OCI-LY7 (cell line): ENCODE measurements around the gene IL2RG. TPM values are rescaled to one million over a fixed set of nuclear protein-coding genes. Genes with fewer than 3 reads are reported as not detected.

ENCODE experiments used
- BruUV-seq: library from RNA; stranded (reverse); fragments of 400-500 nt; replicated peaks from 2 replicates; lab custom pipeline; 2021; lab: Mats Ljungman, UMichigan
- CTCF ChIA-PET: fragments of 300-600 bp; sonication (Branson Sonifier 250); formaldehyde crosslinking; loops from one replicate; lab custom pipeline; 2022; ENCODE audit warnings: antibody characterized with exemption; ENCODE audit not compliant: unreplicated experiment; lab: Charles Lee
- POLR2A ChIA-PET: fragments of 300-600 bp; sonication (Branson Sonifier 250); formaldehyde crosslinking; loops from one replicate; lab custom pipeline; 2022; ENCODE audit warnings: antibody characterized with exemption; lab: Charles Lee
- DNase-seq: peaks from one replicate; pipeline ENCODE4 v3.0.0-alpha.2; 2015; ENCODE audit warnings: low spot score
- H2AFZ ChIP-seq: fragments of 200-600 bp; sonication (generic), shearing (Covaris generic); 2 replicates; pipeline ENCODE4 v1.6.1; 2014; ENCODE audit warnings: mild to moderate bottlenecking, antibody characterized with exemption, low read length, moderate library complexity
- H3K27ac ChIP-seq: fragments of 200-600 bp; sonication (generic); 2 replicates; pipeline ENCODE4 v1.5.1; 2014; ENCODE audit warnings: mixed run types, low read depth, mild to moderate bottlenecking, moderate library complexity, low read length, inconsistent platforms; ENCODE audit not compliant: poor library complexity, severe bottlenecking
- H3K36me3 ChIP-seq: fragments of 200-600 bp; sonication (generic); 2 replicates; pipeline ENCODE4 v1.6.1; 2014; ENCODE audit warnings: mild to moderate bottlenecking, antibody characterized with exemption, low read length, moderate library complexity, mixed read lengths; ENCODE audit not compliant: insufficient read depth
- H3K4me1 ChIP-seq: fragments of 200-600 bp; sonication (generic); 2 replicates; pipeline ENCODE4 v1.5.1; 2014; ENCODE audit warnings: mild to moderate bottlenecking, low read length; ENCODE audit not compliant: insufficient read depth, poor library complexity, severe bottlenecking
- H3K4me2 ChIP-seq: fragments of 200-600 bp; sonication (generic); 2 replicates; pipeline ENCODE4 v1.6.1; 2014; ENCODE audit warnings: mild to moderate bottlenecking, low read length
- H3K4me3 ChIP-seq: fragments of 200-600 bp; sonication (generic); 2 replicates; pipeline ENCODE4 v1.5.1; 2014; ENCODE audit warnings: mild to moderate bottlenecking, low read depth, low read length; ENCODE audit not compliant: poor library complexity, severe bottlenecking
- H3K79me2 ChIP-seq: fragments of 200-600 bp; sonication (generic); 2 replicates; pipeline ENCODE4 v1.6.1; 2016; ENCODE audit warnings: low read depth, mild to moderate bottlenecking, low read length, moderate library complexity, mixed read lengths; ENCODE audit not compliant: insufficient read depth
- H3K9me2 ChIP-seq: fragments of 200-600 bp; sonication (generic); 2 replicates; pipeline ENCODE4 v1.6.1; 2016; ENCODE audit warnings: mild to moderate bottlenecking, low read length, mixed read lengths; ENCODE audit not compliant: insufficient read depth
- H3K9me3 ChIP-seq: fragments of 200-600 bp; sonication (generic); 2 replicates; pipeline ENCODE4 v1.6.1; 2014; ENCODE audit warnings: mild to moderate bottlenecking, mixed run types, low read length, mixed read lengths
- H4K20me1 ChIP-seq: fragments of 200-600 bp; sonication (generic); 2 replicates; pipeline ENCODE4 v1.6.1; 2014; ENCODE audit warnings: mild to moderate bottlenecking, antibody characterized with exemption, low read length, moderate library complexity, mixed read lengths; ENCODE audit not compliant: insufficient read depth
- EZH2phosphoT487 ChIP-seq: fragments of 200-600 bp; sonication (generic); IDR thresholded peaks from 2 replicates; pipeline ENCODE4 v1.6.1; 2018; ENCODE audit warnings: low read depth, borderline replicate concordance, mild to moderate bottlenecking, mixed run types, antibody characterized with exemption, low read length, moderate library complexity, mixed read lengths
- intact Hi-C: fragments of 100-400 bp; cut with micrococcal nuclease; formaldehyde crosslinking; loops from one replicate; pipeline ENCODE4 v1.10.0; 2022; ENCODE audit not compliant: unreplicated experiment
- total RNA-seq, 2 experiments: library from RNA; depleted of rRNA in 1 of 2; stranded (reverse); fragments of >200 nt in 1 of 2; shearing (Covaris generic) in 1 of 2; gene quantifications; 2 replicates each; pipeline ENCODE4 v1.2.3, GENCODE V29; 2014 to 2022
- TF ChIP-seq, protein P1 (sequence below): fragments of 200-600 bp; sonication (generic); conservative IDR thresholded peaks from 2 replicates; pipeline ENCODE4 v1.5.1; 2014; ENCODE audit warnings: mild to moderate bottlenecking, antibody characterized with exemption, low read length, moderate library complexity, mixed read lengths

IL2RG gene
- total RNA-seq, 2 experiments from 2014 or later = 21.5 to 33.6 TPM

DNA sequence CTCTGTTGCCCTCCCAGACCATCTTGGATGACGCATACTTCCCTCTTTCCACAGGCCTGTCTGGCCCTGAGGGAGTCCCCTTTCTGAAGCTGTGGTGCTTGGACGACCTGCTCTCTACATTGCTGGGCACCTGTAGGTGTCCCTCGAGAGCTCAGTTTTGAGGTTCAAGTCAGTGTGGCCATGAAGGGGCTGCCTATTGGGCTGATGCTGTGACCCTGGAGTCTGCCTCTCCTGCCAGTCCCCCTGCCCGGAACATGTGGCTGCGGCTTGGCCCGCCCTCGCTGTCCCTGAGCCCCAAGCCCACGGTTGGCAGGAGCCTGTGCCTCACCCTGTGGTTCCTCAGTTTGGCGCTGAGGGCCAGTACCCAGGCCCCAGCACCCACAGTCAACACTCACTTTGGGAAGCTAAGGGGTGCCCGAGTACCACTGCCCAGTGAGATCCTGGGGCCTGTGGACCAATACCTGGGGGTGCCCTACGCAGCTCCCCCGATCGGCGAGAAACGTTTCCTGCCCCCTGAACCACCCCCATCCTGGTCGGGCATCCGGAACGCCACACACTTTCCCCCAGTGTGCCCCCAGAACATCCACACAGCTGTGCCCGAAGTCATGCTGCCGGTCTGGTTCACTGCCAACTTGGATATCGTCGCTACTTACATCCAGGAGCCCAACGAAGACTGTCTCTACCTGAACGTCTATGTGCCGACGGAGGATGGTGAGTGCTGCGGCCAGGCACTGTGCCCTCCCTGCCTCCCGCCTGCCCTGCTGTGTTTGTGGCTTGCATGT is 36.3 kb upstream of the IL2RG start:
- H3K79me2 ChIP-seq = no peaks in the 10 kb centered on the region
- intact Hi-C loops = no loop called here
- H3K9me3 ChIP-seq = no peaks in the 10 kb centered on the region
- POLR2A ChIA-PET = no interaction called here
- H3K4me1 ChIP-seq = no peaks in the 10 kb centered on the region
- no peak for TF ChIP-seq EZH2phosphoT487
- TF ChIP-seq, protein P1, sequence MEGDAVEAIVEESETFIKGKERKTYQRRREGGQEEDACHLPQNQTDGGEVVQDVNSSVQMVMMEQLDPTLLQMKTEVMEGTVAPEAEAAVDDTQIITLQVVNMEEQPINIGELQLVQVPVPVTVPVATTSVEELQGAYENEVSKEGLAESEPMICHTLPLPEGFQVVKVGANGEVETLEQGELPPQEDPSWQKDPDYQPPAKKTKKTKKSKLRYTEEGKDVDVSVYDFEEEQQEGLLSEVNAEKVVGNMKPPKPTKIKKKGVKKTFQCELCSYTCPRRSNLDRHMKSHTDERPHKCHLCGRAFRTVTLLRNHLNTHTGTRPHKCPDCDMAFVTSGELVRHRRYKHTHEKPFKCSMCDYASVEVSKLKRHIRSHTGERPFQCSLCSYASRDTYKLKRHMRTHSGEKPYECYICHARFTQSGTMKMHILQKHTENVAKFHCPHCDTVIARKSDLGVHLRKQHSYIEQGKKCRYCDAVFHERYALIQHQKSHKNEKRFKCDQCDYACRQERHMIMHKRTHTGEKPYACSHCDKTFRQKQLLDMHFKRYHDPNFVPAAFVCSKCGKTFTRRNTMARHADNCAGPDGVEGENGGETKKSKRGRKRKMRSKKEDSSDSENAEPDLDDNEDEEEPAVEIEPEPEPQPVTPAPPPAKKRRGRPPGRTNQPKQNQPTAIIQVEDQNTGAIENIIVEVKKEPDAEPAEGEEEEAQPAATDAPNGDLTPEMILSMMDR = no peak
- no peaks in the 10 kb centered on the region for H3K9me2 ChIP-seq
- no peak overlapping the region for H2AFZ ChIP-seq
- DNase-seq = peak; percentile 3
- H3K36me3 ChIP-seq = 0 out of 2 replicates have a peak, but pooled peaks cover 6% of the 10 kb centered on the region
- CTCF ChIA-PET = no interaction called here
- no peaks in the 10 kb centered on the region for H4K20me1 ChIP-seq
- no peak overlapping the region for H3K4me2 ChIP-seq
- BruUV-seq = no TSS peak
- H3K27ac ChIP-seq = no peak overlapping the region
- H3K4me3 ChIP-seq = no peak overlapping the region

DNA sequence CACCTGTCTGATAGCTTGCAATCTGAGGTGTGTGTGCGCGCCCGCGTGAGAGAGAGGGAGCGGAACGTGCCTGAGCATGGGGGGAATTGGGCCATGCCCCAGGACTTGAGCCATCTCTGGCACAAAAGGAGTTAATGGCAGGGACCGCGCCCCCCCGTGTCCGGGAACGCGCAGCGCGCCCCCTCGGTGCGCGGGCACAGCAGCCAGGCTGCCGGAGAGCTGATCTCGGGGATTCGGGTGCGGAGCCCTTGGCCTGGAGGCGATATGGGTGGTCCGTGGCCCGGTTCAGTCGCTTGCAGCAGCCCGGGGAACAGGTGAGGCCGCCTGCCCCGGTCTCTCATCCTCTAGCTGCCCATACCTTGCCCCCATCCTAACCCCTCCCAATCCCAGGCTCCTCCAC is 33.3 kb upstream of the IL2RG start, which contains the start of gene NLGN3:
Gene NLGN3, plus strand, starts transcription at position 191 of the 400 bp plus-strand sequence. CDS start 2,909 bp downstream, outside the sequence.
- H3K4me3 ChIP-seq = no peak within 1 kb of the TSS

DNA sequence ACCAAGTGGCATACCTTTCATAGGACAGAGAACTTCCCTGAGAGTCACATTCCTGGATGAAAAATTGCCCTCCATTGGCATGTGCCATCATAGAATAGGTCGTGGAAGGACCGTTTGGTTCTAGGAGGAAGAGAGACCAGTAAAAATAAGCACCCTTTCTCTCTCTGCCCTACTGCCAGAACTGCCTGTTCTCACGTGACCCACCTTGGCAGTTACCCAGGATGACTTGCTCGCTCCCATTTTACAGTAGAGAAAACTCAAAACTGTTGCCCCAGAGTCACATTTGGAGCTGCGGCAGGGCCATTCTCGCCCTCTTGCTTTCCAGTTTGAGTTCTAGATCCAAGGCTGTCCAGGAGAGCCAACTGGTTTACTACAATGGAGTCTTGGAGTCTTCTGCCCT is 32.1 kb upstream of the IL2RG start:
- Histone ChIP-seq H3K4me3 (no peak overlapping the region), H2AFZ (no peak overlapping the region), H3K4me2 (no peak overlapping the region), H3K4me1 (no peaks in the 10 kb centered on the region), H3K9me2 (no peaks in the 10 kb centered on the region), H3K36me3 (peaks cover 15% of the 10 kb centered on the region; the same call in 1 of the 2 replicates), H4K20me1 (no peaks in the 10 kb centered on the region), H3K9me3 (no peaks in the 10 kb centered on the region), H3K79me2 (no peaks in the 10 kb centered on the region), H3K27ac (no peak overlapping the region)
- intact Hi-C loops = no loop called here
- DNase-seq = no peak
- BruUV-seq = no TSS peak
- ChIA-PET POLR2A (no interaction called here), CTCF (no interaction called here)
- TF ChIP-seq EZH2phosphoT487 = no peak

More for the DNA sequence above, 33.3 kb upstream of the IL2RG start, which contains the start of gene NLGN3:
- Histone ChIP-seq H3K79me2 (no peaks in the 10 kb centered on the region), H4K20me1 (no peaks in the 10 kb centered on the region), H3K9me3 (no peaks in the 10 kb centered on the region), H3K4me1 (no peaks in the 10 kb centered on the region), H3K36me3 (0 out of 2 replicates have a peak, but pooled peaks cover 6% of the 10 kb centered on the region), H3K4me2 (no peak within 1 kb of the TSS), H3K27ac (no peak within 1 kb of the TSS), H2AFZ (no peak within 1 kb of the TSS), H3K9me2 (no peaks in the 10 kb centered on the region)
- DNase-seq = no peak
- ChIA-PET CTCF (no interaction called here), POLR2A (no interaction called here)
- TF ChIP-seq EZH2phosphoT487 = no peak
- no TSS peak for BruUV-seq
- intact Hi-C loops = no loop called here
